Ovary (tissue), 3 donors: Measurements from ENCODE around the gene BAIAP3.

Source experiments
- EP300 ChIP-seq: sonication (generic); formaldehyde crosslinking; IDR thresholded peaks from one replicate; pipeline ENCODE4 v1.6.1; 2017; ENCODE audit warnings: antibody characterized with exemption
- POLR2A ChIP-seq: fragments of 450-650 bp; IDR thresholded peaks from one replicate; pipeline ENCODE4 v1.6.1; 2017; ENCODE audit warnings: antibody characterized with exemption, mild to moderate bottlenecking, moderate library complexity
- TF ChIP-seq, protein P1 (sequence below), 3 donors: fragments of 450-650 bp in 2 of 3; fragments of 200-600 bp in 1 of 3; IDR thresholded peaks; one replicate each; pipeline versions ENCODE4 v1.5.1 to v1.8.0; 2016 to 2022; ENCODE audit warnings: antibody characterized with exemption in 3 of 3, mild to moderate bottlenecking in 1 of 3
- donor health status: DM: no; HTN: no; CAD: no.

DNA sequence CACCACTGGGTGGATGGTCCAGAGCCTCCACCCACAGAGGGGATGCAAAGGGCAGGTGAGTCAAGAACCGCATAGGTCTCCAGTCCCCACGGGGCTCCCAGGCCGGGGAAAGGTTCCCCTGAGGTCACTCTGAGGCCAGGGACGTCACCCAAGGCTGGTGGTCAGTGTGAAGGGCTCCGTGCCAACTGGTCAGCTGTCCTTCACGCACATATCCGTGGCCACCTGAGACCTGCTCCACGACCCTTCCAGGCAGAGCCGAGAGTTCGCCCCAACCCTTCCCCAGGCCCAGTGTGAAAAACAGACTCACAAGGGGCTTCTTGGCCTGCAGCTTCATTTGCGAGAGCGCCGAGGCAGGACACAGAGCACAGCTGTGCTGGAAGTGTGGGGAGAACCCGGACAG is 15.5 kb downstream of the BAIAP3 start:
- TF ChIP-seq EP300 (no peak), POLR2A (no peak)
- TF ChIP-seq, protein P1, sequence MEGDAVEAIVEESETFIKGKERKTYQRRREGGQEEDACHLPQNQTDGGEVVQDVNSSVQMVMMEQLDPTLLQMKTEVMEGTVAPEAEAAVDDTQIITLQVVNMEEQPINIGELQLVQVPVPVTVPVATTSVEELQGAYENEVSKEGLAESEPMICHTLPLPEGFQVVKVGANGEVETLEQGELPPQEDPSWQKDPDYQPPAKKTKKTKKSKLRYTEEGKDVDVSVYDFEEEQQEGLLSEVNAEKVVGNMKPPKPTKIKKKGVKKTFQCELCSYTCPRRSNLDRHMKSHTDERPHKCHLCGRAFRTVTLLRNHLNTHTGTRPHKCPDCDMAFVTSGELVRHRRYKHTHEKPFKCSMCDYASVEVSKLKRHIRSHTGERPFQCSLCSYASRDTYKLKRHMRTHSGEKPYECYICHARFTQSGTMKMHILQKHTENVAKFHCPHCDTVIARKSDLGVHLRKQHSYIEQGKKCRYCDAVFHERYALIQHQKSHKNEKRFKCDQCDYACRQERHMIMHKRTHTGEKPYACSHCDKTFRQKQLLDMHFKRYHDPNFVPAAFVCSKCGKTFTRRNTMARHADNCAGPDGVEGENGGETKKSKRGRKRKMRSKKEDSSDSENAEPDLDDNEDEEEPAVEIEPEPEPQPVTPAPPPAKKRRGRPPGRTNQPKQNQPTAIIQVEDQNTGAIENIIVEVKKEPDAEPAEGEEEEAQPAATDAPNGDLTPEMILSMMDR (IDR thresholded peaks at IDR 0.05) = no peak
